DMS79 treated with DMSO at 0.1 percent for 48 hours (cell line): Measurements from ENCODE around the gene CYP2E1.
"Not testable (repeated sequence)": the region's sequence is repeated elsewhere in the genome, so short reads cannot be mapped to it uniquely, and the experiment has no call there.

Source experiments
- DNase-seq: peaks from one replicate; lab custom pipeline; 2025; lab: John Stamatoyannopoulos, UW

The CYP2E1 gene

GRCh38 chr10:133526957-133527588, at the start of gene CYP2E1:
Gene CYP2E1 (plus strand): TSS chr10:133527363. CDS start chr10:133527396, 33 bp downstream.
- no peak for DNase-seq

GRCh38 chr10:133481086-133481643, 46.0 kb upstream of the CYP2E1 start:
- DNase-seq = no peak

- DNase-seq = no peak
These were observed 45.5 kb upstream of the CYP2E1 start for GRCh38 chr10:133481657-133482056.

GRCh38 chr10:133484818-133485217, 42.3 kb upstream of the CYP2E1 start:
- DNase-seq = no peak

GRCh38 chr10:133487085-133487484, 40.1 kb upstream of the CYP2E1 start:
- DNase-seq = no peak

GRCh38 chr10:133488354-133488753, 38.8 kb upstream of the CYP2E1 start:
- no peak for DNase-seq

- no peak for DNase-seq
These were observed 37.2 kb upstream of the CYP2E1 start for GRCh38 chr10:133489816-133490588.

GRCh38 chr10:133493562-133493961, 33.6 kb upstream of the CYP2E1 start:
- not testable (repeated sequence) for DNase-seq

GRCh38 chr10:133497363-133497762, 29.8 kb upstream of the CYP2E1 start:
- not testable (repeated sequence) for DNase-seq

GRCh38 chr10:133499176-133499575, 28.0 kb upstream of the CYP2E1 start:
- DNase-seq = not testable (repeated sequence)

GRCh38 chr10:133500897-133501296, 26.3 kb upstream of the CYP2E1 start:
- not testable (repeated sequence) for DNase-seq

- DNase-seq = no peak
These were observed 17.5 kb upstream of the CYP2E1 start for GRCh38 chr10:133509700-133510099.

- no peak for DNase-seq
These were observed 15.8 kb upstream of the CYP2E1 start for GRCh38 chr10:133511408-133511807.

- no peak for DNase-seq
These were observed 15.1 kb upstream of the CYP2E1 start for GRCh38 chr10:133511907-133512528.

- no peak for DNase-seq
These were observed 11.7 kb upstream of the CYP2E1 start for GRCh38 chr10:133515471-133515870.

GRCh38 chr10:133516057-133516456, 11.1 kb upstream of the CYP2E1 start:
- no peak for DNase-seq

GRCh38 chr10:133518517-133518916, 8.6 kb upstream of the CYP2E1 start:
- DNase-seq = not testable (repeated sequence)

- peak; percentile 13 for DNase-seq
These were observed 6.9 kb upstream of the CYP2E1 start for GRCh38 chr10:133520193-133520738.

GRCh38 chr10:133523631-133524203, 3.4 kb upstream of the CYP2E1 start:
- DNase-seq = no peak

- no peak for DNase-seq
These were observed 1.7 kb upstream of the CYP2E1 start for GRCh38 chr10:133525444-133525843.

- no peak for DNase-seq
These were observed 658 bp downstream of the CYP2E1 start for GRCh38 chr10:133527771-133528271.
